Transverse colon (tissue), 4 donors: ENCODE measurements around the gene THADA. TPM values are rescaled to one million over a fixed set of nuclear protein-coding genes. Genes with fewer than 3 reads are reported as not detected.

Experiments used
- DNase-seq: peaks from one replicate; pipeline ENCODE4 v3.0.0-alpha.2; 2019
- H3K27ac ChIP-seq, 4 donors: fragments of 200-600 bp; sonication (generic); 2 replicates each; pipeline ENCODE4 v1.5.1; 2016 to 2018; ENCODE audit warnings: inconsistent platforms in 4 of 4
- H3K27me3 ChIP-seq: fragments of 200-600 bp; sonication (generic); 2 replicates; pipeline ENCODE4 v1.5.1; 2017; ENCODE audit warnings: inconsistent platforms
- H3K36me3 ChIP-seq, 4 donors: fragments of 200-600 bp; sonication (generic); 2 replicates each; pipeline ENCODE4 v1.5.1; 2017 to 2019; ENCODE audit warnings: inconsistent platforms in 4 of 4
- H3K4me1 ChIP-seq, 4 donors: fragments of 200-600 bp; sonication (generic); 2 replicates each; pipeline ENCODE4 v1.5.1; 2017 to 2020; ENCODE audit warnings: inconsistent platforms in 4 of 4
- H3K4me3 ChIP-seq, 4 donors: fragments of 200-600 bp; sonication (generic); 1 replicate in 1 of 4; 2 replicates in 3 of 4; pipeline versions ENCODE4 v1.5.1 to v1.6.1; 2017 to 2019; ENCODE audit warnings: inconsistent platforms in 4 of 4
- H3K9me3 ChIP-seq, 2 donors: fragments of 200-600 bp; sonication (generic); 2 replicates each; pipeline ENCODE4 v1.5.1; 2017 to 2019; ENCODE audit warnings: inconsistent platforms in 2 of 2
- EP300 ChIP-seq: sonication (generic); formaldehyde crosslinking; IDR thresholded peaks from one replicate; pipeline ENCODE4 v1.6.1; 2017; ENCODE audit warnings: antibody characterized with exemption, low read depth
- POLR2A ChIP-seq: fragments of 450-650 bp; IDR thresholded peaks from one replicate; pipeline ENCODE4 v1.6.1; 2016; ENCODE audit warnings: antibody characterized with exemption, mild to moderate bottlenecking, moderate library complexity
- POLR2AphosphoS5 ChIP-seq, 3 donors: sonication (generic); formaldehyde crosslinking; IDR thresholded peaks; one replicate each; pipeline ENCODE4 v1.6.1; 2016; ENCODE audit warnings: antibody characterized with exemption in 3 of 3
- WGBS, 2 donors: methylation state at CpG; one replicate each; pipeline ENCODE4 v1.1.5; 2018; ENCODE audit warnings: low coverage in 1 of 2; 5-methylcytosine and 5-hydroxymethylcytosine counted together
- in situ Hi-C, 4 donors: fragments of 200-750 bp; cut with MboI; loops; one replicate each; pipeline versions ENCODE4 v1.15.0 to v1.15.1; 2017; ENCODE audit warnings: low sequenced_read_pairs in 3 of 4, low pct_ligation_motif_present in 1 of 4, low pct_unique_long_range_greater_than_20kb in 1 of 4
- intact Hi-C: fragments of 100-400 bp; cut with DNase I; formaldehyde crosslinking; loops from one replicate; pipeline ENCODE4 v1.15.1; 2023; ENCODE audit warnings: low total_unique reads
- total RNA-seq, 4 donors: library from RNA; depleted of rRNA; stranded (reverse); fragments of >200 nt; gene quantifications; one replicate each; pipeline ENCODE4 v1.1.0, GENCODE V29; 2016
- TF ChIP-seq, protein P1 (sequence below), 5 experiments: fragments of 200-600 bp in 3 of 5; fragments of 450-650 bp in 2 of 5; sonication (generic) in 3 of 5; IDR thresholded peaks; 1 replicate in 2 of 5; 2 replicates in 3 of 5; pipeline ENCODE4 v1.5.1; 2016 to 2017; ENCODE audit warnings: antibody characterized with exemption in 5 of 5, inconsistent platforms in 3 of 5, mild to moderate bottlenecking in 2 of 5, moderate library complexity in 1 of 5

THADA gene
- total RNA-seq, 4 donors from 2014 or later = 21.7 to 78.6 (median 28.1) TPM

DNA sequence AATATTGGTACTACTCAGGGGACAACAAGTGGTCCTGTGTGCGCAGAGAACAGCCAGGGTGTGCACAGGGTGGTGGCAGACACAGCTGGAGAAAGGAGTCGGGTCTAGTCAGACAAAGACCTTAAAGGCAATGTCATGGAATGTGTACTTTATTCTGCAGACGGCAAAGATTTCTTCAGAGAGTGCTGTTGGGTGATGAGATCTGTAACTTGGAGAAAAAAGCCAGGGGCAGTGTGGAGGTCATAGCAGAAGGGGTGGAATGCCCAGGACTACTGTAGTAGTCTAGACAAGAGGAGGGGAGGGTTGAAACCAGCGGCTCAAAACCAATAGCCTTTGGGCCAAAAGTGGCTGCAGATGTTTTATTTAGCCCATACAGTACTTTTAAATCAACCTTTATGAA lies 248.1 kb downstream of the THADA start:
- TF ChIP-seq POLR2A = no peak
- no peak for TF ChIP-seq POLR2AphosphoS5 (IDR thresholded peaks at IDR 0.05)
- TF ChIP-seq, protein P1, sequence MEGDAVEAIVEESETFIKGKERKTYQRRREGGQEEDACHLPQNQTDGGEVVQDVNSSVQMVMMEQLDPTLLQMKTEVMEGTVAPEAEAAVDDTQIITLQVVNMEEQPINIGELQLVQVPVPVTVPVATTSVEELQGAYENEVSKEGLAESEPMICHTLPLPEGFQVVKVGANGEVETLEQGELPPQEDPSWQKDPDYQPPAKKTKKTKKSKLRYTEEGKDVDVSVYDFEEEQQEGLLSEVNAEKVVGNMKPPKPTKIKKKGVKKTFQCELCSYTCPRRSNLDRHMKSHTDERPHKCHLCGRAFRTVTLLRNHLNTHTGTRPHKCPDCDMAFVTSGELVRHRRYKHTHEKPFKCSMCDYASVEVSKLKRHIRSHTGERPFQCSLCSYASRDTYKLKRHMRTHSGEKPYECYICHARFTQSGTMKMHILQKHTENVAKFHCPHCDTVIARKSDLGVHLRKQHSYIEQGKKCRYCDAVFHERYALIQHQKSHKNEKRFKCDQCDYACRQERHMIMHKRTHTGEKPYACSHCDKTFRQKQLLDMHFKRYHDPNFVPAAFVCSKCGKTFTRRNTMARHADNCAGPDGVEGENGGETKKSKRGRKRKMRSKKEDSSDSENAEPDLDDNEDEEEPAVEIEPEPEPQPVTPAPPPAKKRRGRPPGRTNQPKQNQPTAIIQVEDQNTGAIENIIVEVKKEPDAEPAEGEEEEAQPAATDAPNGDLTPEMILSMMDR (IDR thresholded peaks at IDR 0.05) = no peak
- Histone ChIP-seq H3K9me3 (no peaks in the 10 kb centered on the region), H3K27me3 (no peaks in the 10 kb centered on the region), H3K36me3 (no peaks in the 10 kb centered on the region), H3K4me1 (peaks cover 35 to 71% (median 56%) of the 10 kb centered on the region in 4 donors), H3K4me3 (no peak overlapping the region), H3K27ac (peak overlapping the region; percentile 74 to 84 (median 84))
- no peak for DNase-seq
- in situ Hi-C loops (no loop called here), intact Hi-C loops (loop anchor here (10.0 kb wide), 2 partner anchors 57 to 123 kb away; partner anchors contain the start of gene ZFP36L2)
- WGBS, 2 donors = 50 to 91% methylated on average over 2 to 4 of the region's 4 CpGs

DNA sequence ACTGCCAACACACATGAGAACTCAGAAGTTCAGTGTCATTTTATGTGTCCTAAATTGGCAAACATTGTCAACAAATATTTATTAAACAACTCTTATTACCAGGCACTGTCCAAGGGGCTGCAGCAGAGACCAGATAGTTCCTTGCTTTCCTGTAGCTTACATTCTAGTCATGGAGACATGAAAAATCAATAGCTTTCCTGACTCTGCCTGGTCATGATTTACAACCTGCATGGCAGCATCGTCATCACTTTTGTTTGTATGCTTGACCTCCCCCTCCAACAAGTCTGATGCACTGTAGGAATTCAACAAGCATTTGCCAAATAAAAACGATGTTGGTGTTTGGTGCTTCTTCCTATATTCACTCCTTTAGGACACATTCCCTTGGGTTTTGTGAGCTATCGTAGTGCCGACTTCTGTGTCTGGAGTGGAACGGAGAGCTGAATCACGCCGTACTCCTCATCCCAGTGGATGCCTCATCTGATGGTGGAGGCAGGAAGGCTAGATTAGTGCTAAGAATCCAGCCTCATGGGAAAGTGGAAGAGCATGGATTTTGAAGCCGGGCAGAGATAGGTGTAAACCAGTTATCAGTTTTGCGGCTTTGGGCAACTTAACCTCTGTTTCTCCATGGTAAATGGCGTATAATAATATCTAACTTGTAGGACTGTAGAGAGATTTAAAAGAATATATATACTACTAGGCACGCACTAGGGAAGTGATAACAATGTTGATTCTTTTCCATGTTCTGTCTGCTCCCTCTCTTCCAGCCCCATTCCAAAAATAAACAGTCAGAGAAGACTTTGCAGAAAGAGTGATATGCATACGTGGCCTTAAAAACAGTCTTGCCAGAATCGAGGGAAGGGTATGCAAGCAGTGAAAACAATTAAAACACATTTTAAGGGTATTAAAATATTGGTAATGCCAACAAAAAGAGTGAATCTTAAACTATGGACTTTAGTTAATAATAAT lies 249.0 kb downstream of the THADA start:
- no peak overlapping the region for H3K4me3 ChIP-seq
- TF ChIP-seq EP300 (no peak), POLR2AphosphoS5 (IDR thresholded peaks at IDR 0.05) (no peak), POLR2A (no peak)
- TF ChIP-seq, protein P1 (IDR thresholded peaks at IDR 0.05) = no peak
- no peaks in the 10 kb centered on the region for H3K36me3 ChIP-seq
- H3K27ac ChIP-seq = peak overlapping the region; percentile 74 to 84 (median 84)
- no peak for DNase-seq
- in situ Hi-C loops = no loop called here
- H3K27me3 ChIP-seq = no peaks in the 10 kb centered on the region
- intact Hi-C loops = loop anchor here (10.0 kb wide), 2 partner anchors 58 to 122 kb away; partner anchors contain the start of gene ZFP36L2
- no peaks in the 10 kb centered on the region for H3K9me3 ChIP-seq
- 81 to 85% methylated on average over 12 to 13 of the region's 13 CpGs for WGBS, 2 donors
- H3K4me1 ChIP-seq = peaks cover 36 to 80% (median 56%) of the 10 kb centered on the region in 4 donors

DNA sequence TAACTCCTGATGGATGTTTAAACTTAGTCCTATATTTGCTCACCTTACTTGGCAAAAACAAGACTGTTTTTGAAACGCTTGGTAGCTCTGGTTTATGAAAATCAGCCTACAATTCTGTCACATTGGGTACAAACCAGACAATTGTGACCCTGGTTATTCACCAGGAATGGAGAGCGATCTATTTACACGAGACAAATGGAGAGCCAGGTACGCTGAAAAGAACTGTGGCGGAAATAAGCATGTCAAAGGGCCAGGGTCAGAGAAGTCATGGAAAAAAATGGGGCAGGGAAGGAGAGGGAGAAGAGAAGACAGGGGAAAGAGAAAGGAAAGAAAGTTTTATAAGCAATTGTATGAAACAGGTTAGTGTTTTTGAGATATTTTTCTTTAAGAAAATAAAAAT lies 250.0 kb downstream of the THADA start:
- TF ChIP-seq, protein P1 (IDR thresholded peaks at IDR 0.05) = no peak
- no peak for TF ChIP-seq POLR2A
- TF ChIP-seq EP300 = no peak
- TF ChIP-seq POLR2AphosphoS5 (IDR thresholded peaks at IDR 0.05) = no peak
- DNase-seq = no peak
- intact Hi-C loops = loop anchor here (10.0 kb wide), 2 partner anchors 59 to 121 kb away; partner anchors contain the start of gene ZFP36L2
- 87 to 94% methylated on average over 5 of the region's 5 CpGs for WGBS, 2 donors
- H3K27ac ChIP-seq = peak overlapping the region; percentile 74 to 84 (median 84)
- H3K9me3 ChIP-seq = no peaks in the 10 kb centered on the region
- peaks cover 42 to 86% (median 60%) of the 10 kb centered on the region in 4 donors for H3K4me1 ChIP-seq
- in situ Hi-C loops = no loop called here
- H3K27me3 ChIP-seq = no peaks in the 10 kb centered on the region
- H3K4me3 ChIP-seq = no peak overlapping the region
- H3K36me3 ChIP-seq = no peaks in the 10 kb centered on the region

DNA sequence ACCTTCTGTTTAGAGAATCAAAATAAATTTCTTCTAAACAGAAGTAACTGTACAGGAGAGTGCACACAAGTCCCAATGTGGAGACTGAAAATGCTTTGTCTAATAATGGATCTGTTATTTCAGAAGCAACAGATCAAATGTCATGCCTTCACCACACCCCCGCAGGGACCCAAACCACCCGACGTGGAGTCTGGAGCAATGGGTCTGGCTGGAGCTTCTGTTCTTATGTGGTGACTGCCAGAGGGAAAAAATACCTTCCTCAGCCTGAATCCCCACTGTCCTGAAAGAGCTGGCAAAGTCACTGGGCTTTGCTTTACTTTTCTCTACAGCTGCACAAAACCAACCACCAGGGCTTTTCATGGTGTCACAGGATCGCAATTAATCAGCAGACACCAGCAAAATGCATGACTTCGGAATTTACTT lies 250.4 kb downstream of the THADA start:
- Histone ChIP-seq H3K27me3 (no peaks in the 10 kb centered on the region), H3K4me3 (no peak overlapping the region), H3K36me3 (no peaks in the 10 kb centered on the region), H3K27ac (peak overlapping the region; percentile 74 to 84 (median 84)), H3K9me3 (no peaks in the 10 kb centered on the region), H3K4me1 (peaks cover 40 to 87% (median 57%) of the 10 kb centered on the region in 4 donors)
- intact Hi-C loops = loop anchor here (10.0 kb wide), 2 partner anchors 59 to 121 kb away; partner anchors contain the start of gene ZFP36L2
- in situ Hi-C loops = no loop called here
- DNase-seq = no peak
- 53 to 94% methylated on average over 2 to 5 of the region's 5 CpGs for WGBS, 2 donors
- TF ChIP-seq, protein P1 (IDR thresholded peaks at IDR 0.05) = no peak
- TF ChIP-seq POLR2AphosphoS5 (IDR thresholded peaks at IDR 0.05) = no peak
